ENCODE results near the gene MFSD11. TPM values are rescaled to one million over a fixed set of nuclear protein-coding genes. Genes with fewer than 3 reads are reported as not detected.
"Not testable (repeated sequence)": the region's sequence is repeated elsewhere in the genome, so short reads cannot be mapped to it uniquely, and the experiment has no call there.

Gene MFSD11
- polyA plus RNA-seq, 3 donors = 25.4 to 28.6 (median 27.6) TPM

DNA sequence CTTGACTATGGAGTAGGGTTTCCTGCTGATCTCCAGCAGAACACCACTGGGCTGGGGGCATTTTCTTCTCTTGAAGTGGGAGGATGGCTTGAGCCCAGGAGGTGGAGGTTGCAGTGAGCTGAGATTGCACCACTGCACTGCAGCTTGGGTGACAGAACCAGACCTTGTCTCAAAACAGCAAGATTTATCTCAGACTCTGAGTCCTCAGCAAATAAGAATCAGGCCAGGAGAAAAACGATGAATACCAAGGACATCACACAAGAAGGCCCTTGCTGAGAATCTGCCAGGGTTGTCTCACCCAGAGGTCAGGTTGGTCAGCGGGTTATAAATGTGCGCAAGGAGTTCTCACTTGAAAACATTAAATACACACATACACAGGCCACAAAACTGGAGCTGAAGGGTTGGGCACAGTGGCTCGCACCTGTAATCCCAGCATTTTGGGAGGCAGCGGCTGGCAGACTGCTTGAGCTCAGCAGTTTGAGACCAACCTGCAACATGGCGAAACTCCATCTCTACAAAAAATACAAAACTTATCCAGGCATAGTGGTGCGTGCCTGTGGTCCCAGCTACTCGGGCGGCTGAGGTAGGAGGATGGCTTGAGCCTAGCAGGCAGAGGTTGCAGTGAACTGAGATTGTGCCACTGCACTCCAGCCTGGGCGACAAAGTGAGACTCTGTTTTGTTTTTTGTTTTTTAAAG is 34.8 kb upstream of the MFSD11 start:
- DNase-seq (ENCODE audit: extremely low read depth in 1 of 11, low read depth in 9 of 11, low spot score in 4 of 11) = no peak

DNA sequence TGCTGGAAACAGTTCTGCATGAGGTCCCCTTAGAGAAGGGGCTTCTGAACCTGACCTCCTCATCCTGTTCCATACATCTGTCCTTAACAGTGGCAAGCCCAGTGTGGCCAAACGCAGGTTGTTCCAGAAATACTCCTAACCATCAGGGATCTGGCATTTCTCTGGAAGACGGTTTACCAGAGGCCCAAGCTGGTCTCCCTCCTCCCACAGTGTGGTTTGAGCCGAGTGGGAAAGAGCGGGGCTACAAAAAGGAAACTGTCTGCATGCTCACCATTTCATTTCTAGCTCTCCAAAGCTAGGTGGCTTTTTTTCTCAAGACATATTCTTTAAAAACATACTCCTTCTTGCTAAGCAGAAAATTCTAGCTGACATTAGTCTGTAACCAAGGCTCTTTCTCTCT is 33.1 kb upstream of the MFSD11 start:
- DNase-seq (ENCODE audit: extremely low read depth in 1 of 11, low read depth in 9 of 11, low spot score in 4 of 11) = no peak

DNA sequence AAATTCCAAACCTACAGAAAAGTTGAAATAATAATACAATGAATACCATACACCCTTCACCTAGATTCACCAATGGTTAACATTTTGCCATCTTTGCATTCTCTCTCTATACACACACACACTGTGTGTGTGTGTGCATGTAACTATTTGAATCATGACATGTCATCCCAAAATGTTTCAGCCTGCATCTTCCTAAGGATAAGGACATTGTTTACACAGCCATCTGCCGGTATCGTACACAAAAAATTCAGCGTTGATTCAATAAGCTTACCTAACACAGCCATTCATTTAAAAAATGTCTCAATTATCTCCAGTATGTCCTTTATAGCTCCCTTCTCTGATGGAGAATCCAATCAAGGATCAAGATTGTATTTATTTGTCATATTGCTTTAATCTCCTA is 31.1 kb upstream of the MFSD11 start:
- DNase-seq (ENCODE audit: extremely low read depth in 1 of 11, low read depth in 9 of 11, low spot score in 4 of 11) = no peak

DNA sequence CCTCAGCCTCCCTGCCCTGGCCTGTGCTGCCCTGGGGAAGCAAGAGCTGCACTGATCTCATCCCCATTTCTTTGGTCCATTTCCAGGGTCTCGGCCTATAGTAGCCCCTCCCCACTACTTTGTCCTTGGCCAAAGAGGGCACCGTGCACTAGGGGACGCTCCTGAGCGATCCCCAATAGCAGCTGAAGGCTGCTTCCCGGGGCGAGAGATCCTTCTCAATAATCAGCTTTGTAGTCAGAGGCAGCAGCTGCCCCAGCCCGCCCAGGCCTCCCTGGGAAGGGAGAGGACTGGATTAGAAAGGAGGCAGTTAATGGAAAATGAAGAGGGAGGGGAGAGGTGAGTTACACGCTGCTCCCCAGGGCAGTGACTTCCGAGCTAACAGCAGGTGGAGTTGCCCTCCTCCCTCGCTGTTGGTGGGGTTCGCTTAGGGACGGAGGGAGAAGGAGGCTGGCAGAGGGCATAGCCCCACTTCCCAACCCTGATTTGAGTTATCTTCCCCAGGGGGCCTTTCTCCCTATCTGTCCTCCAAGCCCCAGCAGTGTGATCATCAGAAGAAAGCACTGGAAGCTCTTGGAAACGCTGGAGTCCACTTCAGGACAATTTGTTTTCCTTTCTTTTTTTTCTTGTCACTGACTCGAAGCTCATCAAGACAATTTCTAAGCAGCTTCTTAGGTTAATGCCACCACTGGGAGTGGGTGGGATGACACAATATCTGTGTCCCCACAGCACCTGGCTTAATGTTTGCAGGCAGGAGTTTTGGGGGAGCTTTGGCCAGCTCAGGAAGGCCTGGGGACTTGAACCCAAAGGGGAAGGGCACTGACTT is 29.7 kb upstream of the MFSD11 start:
- no peak for DNase-seq (ENCODE audit: extremely low read depth in 1 of 11, low read depth in 9 of 11, low spot score in 4 of 11)

DNA sequence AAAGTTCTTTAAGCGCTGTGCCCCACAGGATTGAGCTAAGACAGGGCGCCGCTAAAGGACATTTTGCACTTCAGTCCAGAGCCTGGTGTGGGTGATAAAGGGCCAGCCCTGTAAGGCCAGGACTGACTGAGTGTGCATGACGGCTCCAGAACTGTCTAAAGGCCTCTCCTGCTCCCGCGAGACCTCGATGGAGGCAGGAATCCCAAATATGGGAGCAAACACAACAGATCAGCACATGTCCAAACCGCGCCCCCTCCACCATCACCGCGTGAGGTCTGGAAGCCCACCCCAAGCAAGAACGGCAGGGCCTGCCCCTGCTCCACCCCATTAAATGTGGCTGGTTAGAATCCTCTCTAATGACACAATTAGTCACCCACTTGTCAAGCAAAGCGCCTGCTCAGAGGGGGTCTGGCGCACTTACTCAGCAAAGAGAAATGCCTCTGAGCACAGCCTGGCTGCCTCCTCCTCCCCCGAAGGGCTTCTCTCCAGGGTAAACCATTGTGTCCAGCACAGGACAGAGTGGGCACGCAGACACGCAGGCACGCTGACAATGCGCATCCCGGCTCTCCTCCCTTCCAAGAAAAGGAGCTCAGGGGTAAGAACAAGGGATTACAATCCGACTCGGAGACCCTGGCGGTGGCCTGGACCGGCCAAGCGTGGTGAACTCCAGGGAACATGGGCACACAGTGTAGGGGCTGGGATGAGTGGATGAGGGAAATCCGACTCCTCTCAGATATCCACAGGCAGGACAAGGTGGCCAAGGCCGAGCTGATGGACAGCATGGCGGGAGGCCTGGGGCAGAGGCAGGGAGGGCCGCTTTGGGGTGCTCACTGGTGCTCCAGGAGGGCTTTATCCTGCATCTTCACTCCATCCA is 28.6 kb upstream of the MFSD11 start:
- peak in 7 of 11 donors; percentile 67 to 85 (median 81) for DNase-seq (ENCODE audit: extremely low read depth in 1 of 11, low read depth in 9 of 11, low spot score in 4 of 11)

DNA sequence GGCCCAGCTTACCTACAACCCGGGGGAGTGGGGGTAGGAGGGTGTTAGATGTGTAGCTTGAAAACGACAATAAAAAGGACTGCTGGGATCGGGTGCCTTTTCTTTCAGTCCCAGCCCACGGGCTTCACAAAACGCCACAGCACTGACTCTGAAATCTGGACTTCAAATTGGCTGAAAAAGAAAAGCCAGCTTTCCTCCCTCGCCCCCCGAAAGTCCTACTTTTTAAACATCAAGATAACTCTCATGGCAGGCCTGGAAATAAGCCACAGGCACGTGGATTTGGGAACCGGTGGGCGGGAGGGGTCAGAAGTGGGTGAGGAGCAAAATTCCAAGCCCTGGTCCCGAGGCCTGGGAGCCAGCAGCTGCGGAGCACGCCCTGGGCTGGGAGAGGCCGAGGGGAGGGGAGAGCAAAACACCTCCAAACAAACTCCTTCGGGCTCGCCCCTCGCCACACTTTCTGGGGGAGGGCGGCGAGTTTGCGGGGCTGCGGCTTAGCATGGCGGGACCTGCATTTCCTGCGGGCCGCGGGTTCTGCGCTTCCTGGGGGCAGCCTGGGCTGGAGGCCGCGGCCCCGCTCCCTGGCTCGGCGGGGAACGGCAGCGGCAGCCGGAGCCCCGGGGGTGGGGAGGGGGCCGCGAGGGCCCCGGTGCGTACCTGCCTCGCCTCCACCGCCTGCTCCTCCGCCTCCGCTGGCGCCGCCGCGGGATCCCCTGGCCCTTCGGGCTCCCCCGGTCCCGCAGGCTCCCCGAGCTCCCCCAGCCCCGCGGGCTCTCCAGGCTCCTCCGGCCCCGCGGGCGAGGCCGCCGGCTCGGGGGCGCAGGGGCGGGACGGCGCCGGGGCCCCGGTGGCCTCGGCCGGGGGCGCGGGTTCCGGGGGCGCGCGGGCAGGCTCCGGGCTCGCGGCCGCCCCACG is 27.7 kb upstream of the MFSD11 start:
- DNase-seq (ENCODE audit: extremely low read depth in 1 of 11, low read depth in 9 of 11, low spot score in 4 of 11) = not testable (repeated sequence)

DNA sequence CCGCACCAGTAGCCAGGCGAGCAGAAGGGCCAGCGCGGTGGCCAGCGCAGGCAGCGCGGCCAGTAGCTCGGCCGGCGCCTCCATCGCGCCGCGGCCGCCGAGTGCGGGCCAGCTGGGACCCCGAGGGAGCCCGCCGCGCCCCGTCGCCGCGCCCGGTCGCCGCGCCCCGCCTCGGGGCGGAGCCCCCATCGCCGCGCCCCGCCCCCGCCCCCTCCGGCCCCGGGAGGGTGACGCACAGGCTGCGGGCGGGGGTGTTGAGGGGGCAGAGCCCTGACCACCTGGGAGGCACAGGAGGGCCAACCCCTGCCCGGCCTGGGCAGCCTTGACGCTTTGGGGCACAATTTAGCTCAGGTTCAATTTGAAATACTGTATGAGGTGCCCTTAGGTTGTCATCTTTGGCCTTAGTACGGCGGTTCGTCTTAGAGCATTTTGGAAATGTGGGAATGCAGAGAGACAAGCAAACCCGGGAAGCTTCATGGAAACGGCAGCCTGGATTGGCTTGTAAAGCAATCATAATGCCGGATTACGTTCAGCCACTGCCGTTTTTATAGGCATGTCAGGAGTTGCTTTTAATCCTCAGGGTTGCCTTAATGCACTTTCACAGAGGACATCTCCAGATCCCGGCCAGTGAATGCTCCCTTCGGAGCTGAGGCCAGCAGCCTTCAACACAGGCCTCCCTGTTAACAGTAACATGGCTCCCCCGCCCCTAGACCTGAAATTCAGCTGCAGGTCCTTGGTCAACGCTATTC is 26.9 kb upstream of the MFSD11 start, which contains the start of gene MXRA7:
TSS of gene MXRA7 (minus strand) at position 103 of the 749 bp plus-strand sequence. CDS start at position 84, 19 bp downstream.
- peak in 2 of 11 donors; percentile 51 to 67 for DNase-seq (ENCODE audit: extremely low read depth in 1 of 11, low read depth in 9 of 11, low spot score in 4 of 11)

DNA sequence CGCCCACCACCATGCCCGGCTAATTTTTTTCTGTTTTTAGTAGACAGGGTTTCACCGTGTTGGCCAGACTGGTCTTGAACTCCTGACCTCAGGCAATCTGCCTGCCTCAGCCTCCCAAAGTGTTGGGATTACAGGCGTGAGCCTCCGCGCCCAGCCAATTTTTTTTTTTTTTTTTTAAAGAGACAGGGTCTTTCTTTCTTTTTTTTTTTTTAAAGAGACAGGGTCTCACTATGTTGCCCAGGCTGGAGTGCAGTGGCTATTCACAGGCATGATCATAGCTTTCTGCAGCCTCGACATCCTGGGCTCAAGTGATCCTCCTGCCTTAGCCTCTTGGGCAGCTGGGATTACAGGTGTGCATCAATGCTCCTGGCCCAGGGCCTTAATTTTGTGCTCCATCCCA is 25.6 kb upstream of the MFSD11 start:
- DNase-seq (ENCODE audit: extremely low read depth in 1 of 11, low read depth in 9 of 11, low spot score in 4 of 11) = not testable (repeated sequence)

DNA sequence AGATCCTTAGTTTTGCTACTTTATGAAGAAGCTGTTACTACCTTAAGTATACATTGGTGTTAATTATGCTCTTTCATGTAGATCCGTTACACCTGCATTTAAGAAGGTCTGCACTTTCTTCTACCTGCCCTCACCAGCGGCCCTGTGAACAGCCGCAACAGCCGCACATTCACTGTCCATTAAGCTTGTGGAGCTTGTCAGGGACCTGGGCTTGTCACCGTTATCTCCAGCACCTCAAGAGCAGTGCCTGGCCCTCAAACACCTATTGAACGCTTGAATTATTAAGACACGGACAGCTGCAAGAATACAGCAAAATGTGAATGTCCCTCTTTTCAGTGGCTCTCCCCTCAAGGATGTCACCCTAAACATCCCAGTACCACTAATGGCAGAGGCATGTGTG is 24.2 kb upstream of the MFSD11 start:
- no peak for DNase-seq (ENCODE audit: extremely low read depth in 1 of 11, low read depth in 9 of 11, low spot score in 4 of 11)

DNA sequence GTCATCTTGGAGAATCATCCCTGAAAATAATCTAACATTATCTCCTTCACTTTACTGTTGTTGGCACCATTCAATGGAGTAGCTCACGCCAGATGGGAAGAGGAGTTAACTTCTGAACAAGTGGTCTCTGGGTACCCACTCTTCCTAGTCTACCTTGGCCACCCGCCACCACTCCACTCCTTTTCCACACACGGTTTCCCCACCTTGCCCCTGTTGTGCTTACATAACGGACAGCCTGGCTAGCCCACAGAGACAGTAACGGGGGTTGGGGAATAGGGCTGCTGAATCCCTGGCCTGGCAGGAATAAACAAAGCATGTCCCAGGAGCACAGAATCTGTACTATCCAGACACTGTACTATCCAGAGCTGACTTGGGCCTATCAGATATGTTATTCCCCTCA is 23.6 kb upstream of the MFSD11 start:
- no peak for DNase-seq (ENCODE audit: extremely low read depth in 1 of 11, low read depth in 9 of 11, low spot score in 4 of 11)

DNA sequence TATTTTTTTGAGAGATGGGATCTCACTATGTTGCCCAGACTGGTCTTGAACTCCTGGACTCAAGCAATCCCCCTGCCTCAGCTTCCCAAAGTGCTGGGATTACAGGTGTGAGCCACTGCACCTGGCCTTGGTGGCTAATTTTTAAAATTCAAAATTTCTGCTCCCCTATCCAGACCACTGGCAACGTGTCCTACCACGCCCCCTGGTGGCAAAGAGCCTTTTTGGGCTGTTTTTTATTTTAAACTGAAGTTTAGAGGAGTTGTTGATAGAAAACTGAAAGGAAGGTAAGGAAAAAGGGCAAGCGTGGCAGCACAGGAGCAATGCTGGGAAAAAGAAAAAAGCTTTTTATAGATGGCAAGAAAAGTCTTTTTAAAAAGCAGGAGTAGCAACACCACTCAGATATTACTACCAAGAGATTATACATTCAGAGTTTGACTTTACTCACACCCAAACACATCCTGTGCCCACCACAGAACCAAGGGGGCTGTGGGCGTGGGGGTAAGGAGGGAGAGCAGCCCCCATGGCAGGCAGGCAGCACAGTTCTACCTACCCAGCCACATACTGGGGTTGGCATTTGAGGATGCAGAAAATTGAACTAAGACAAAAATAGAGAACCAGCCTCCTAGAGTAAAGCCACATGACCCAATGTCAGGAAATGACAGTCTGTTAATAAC is 23.0 kb upstream of the MFSD11 start:
- DNase-seq (ENCODE audit: extremely low read depth in 1 of 11, low read depth in 9 of 11, low spot score in 4 of 11) = no peak

DNA sequence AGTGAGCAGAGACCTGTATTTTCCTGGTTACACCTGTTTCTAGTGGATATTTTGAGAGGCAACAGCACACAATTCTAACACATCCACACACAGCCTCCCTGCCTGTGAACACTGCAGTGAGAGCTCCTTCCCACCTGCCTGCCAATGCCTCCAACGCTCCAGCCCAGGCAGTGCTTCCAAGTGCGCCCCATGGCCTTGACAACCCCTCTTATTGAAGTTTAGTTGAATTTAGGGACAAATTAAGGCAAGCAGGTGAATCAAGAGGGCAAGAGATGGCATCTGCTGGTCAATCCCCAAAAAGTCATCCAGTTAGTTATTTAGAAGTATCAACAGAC is 22.5 kb upstream of the MFSD11 start:
- no peak for DNase-seq (ENCODE audit: extremely low read depth in 1 of 11, low read depth in 9 of 11, low spot score in 4 of 11)

DNA sequence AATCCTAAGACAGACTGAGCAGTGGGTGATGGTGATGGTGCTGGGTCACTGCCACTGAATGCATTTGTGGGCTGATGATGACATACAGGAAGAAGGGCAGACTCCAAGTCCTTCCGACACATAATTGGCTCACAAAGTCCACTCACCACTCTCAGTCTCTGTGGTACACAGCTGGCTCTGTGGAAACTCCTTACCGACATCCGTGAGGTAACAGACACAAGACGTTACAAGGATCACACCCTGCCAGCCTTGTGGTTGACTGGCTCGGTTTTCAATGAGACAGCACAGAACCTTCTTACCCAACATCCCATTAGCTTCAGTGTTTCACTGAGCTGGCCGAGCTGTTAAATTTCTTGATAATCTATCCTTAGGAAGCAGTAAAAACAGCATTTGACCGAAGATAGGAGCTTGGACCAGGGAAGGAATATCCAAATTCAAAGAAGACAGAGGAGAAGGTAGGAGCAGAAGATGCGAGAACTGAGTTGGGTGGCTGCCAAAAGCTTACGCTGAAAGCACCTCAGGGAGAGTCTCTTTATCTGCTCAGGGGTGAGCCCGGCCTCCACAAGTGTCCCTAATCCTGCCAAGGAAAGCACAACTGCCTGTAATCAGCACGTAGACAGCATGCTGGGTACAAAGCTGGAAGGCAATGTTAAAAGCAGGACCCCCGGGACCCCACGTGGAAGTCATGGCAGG is 21.6 kb upstream of the MFSD11 start:
- no peak for DNase-seq (ENCODE audit: extremely low read depth in 1 of 11, low read depth in 9 of 11, low spot score in 4 of 11)

DNA sequence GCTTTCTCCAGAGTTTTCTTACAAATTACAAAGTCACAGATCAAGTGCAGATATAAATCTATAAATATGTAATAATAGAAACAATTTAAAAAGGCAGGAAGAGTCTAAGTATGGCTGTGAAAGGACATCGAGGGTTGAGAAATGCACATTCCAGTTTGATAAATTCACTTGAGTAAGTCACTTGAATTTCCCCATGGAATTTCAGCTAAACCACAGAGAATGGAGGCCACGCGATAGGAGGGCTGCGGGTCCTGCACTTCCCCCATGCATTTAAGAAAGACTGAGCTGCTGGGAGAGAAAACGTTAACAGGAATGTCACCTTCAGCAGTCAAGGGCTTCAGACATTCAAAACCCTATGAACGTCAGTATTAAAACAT is 21.1 kb upstream of the MFSD11 start:
- DNase-seq (ENCODE audit: extremely low read depth in 1 of 11, low read depth in 9 of 11, low spot score in 4 of 11) = no peak

DNA sequence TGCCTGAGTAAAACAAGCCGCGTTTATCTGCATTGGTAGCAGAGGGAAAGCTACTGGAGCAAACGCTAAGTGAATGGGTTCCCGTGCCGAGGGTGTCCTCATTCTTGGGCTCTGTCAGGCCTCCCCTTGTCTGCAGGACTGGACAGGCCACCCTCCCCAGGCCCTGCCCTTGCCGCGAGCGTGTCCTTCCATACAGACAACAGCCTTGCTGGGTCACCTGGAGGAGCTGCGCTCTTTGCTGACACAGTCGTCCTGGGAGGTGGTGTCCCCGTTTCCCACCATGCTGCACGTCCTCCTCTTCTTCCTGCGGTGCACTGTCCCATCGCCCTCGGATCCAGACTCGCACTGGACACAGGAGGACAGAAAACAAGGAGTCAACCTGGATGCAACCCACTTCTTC is 19.4 kb upstream of the MFSD11 start:
- DNase-seq (ENCODE audit: extremely low read depth in 1 of 11, low read depth in 9 of 11, low spot score in 4 of 11) = no peak

DNA sequence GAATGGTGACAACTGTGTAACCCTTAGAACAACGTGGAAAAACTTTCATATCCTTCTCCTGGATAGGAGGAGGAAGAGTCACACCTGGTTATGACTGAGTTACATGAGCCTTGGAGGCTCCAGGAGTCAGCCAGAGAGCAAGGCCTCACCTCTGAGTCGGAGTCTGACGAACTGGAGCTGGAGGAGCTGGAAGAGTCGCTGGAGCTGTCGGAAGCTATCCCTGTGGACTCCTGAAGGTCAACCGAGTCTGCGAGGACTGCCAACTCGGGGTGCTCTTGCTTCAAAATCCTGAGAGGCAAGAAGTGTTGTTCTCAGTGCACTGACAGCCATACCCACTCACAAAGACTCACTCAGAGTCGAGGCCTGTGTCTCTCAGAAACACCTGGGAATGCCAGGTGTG is 17.7 kb upstream of the MFSD11 start:
- no peak for DNase-seq (ENCODE audit: extremely low read depth in 1 of 11, low read depth in 9 of 11, low spot score in 4 of 11)

DNA sequence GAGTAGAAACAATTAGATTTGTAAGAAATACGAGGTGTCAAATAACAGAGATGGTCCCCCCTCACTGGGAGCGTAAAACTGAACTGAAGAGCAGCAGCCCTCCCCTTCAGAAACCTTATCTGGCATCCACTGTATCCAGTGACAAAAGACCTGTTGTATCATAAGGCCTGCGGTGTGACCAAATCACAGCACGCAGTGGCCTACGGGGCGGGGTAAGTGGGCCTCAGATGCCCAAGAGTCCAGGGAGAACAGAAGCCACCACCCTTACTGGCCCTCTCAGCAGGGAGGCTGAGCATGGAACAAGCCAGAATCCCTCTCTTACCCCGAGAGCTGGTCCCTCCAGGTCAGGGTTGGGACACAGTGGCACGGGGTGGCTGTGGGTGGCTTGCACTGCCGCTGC is 17.0 kb upstream of the MFSD11 start:
- DNase-seq (ENCODE audit: extremely low read depth in 1 of 11, low read depth in 9 of 11, low spot score in 4 of 11) = no peak

Measured in renal cortex interstitium (tissue), 11 donors.